ENCODE measurements around the gene SMIM44. TPM values are rescaled to one million over a fixed set of nuclear protein-coding genes. Genes with fewer than 3 reads are reported as not detected.

The SMIM44 gene
- total RNA-seq, 1 donor from 2014 or later = not detected

GRCh38 chr19:3462991-3463713, 20.1 kb downstream of the SMIM44 start:
- peaks cover 57% of the 10 kb centered on the region for H3K27me3 Mint-ChIP-seq (ENCODE audit: insufficient read depth, low read depth)

GRCh38 chr19:3459965-3460582, 23.2 kb downstream of the SMIM44 start:
- peaks cover 23% of the 10 kb centered on the region for H3F3A ChIP-seq (ENCODE audit: low read depth)
- peaks cover 18% of the 10 kb centered on the region for H3K4me1 Mint-ChIP-seq
- H3K4me2 ChIP-seq = no peak overlapping the region
- no peaks in the 10 kb centered on the region for H3K9me3 ChIP-seq (ENCODE audit: low read depth)
- no peaks in the 10 kb centered on the region for H3K36me3 Mint-ChIP-seq
- no peak overlapping the region for H3K4me3 Mint-ChIP-seq
- H2AFZ ChIP-seq (replicated peaks) = no peak overlapping the region
- no peak overlapping the region for H3K27ac ChIP-seq
- no peak overlapping the region for H3K4me3 ChIP-seq
- no peak for TF ChIP-seq CTCF (IDR thresholded peaks at IDR 0.05)
- TF ChIP-seq EZH2 (IDR thresholded peaks at IDR 0.05) = no peak
- TF ChIP-seq EZH2phosphoT487 (IDR thresholded peaks at IDR 0.05) = no peak
- peaks cover 46% of the 10 kb centered on the region for H3K4me1 ChIP-seq
- H3K79me2 ChIP-seq (ENCODE audit: low read depth) = no peaks in the 10 kb centered on the region
- H3K36me3 ChIP-seq = no peaks in the 10 kb centered on the region
- peaks cover 12% of the 10 kb centered on the region for H4K20me1 ChIP-seq (ENCODE audit: low read depth)
- DNase-seq (ENCODE audit: low spot score) = no peak
- H3K27ac Mint-ChIP-seq = no peak overlapping the region
- peaks cover 82% of the 10 kb centered on the region for H3K27me3 ChIP-seq
- H3K9me3 Mint-ChIP-seq = no peaks in the 10 kb centered on the region
- no peak overlapping the region for H3K9ac ChIP-seq
- H3K27me3 Mint-ChIP-seq (ENCODE audit: insufficient read depth, low read depth) = peaks cover 40% of the 10 kb centered on the region

More at GRCh38 chr19:3462991-3463713, 20.1 kb downstream of the SMIM44 start:
- H3K4me3 ChIP-seq = peak overlapping the region; percentile 39
- no peak overlapping the region for H2AFZ ChIP-seq (replicated peaks)
- H3K4me2 ChIP-seq = peak overlapping the region; percentile 72
- peaks cover 31% of the 10 kb centered on the region for H3K4me1 ChIP-seq
- H3K27ac ChIP-seq = no peak overlapping the region
- TF ChIP-seq CTCF (IDR thresholded peaks at IDR 0.05) = no peak
- TF ChIP-seq EZH2phosphoT487 (IDR thresholded peaks at IDR 0.05) = peak; percentile 68
- peak; percentile 88 for TF ChIP-seq EZH2 (IDR thresholded peaks at IDR 0.05)
- no peaks in the 10 kb centered on the region for H3K79me2 ChIP-seq (ENCODE audit: low read depth)
- H3K27me3 ChIP-seq = peaks cover 98% of the 10 kb centered on the region
- Mint-ChIP-seq H3K4me3 (peak overlapping the region; percentile 24), H3K4me1 (peaks cover 14% of the 10 kb centered on the region), H3K36me3 (no peaks in the 10 kb centered on the region), H3K27ac (no peak overlapping the region), H3K9me3 (peaks cover 6% of the 10 kb centered on the region)
- H3K9me3 ChIP-seq (ENCODE audit: low read depth) = no peaks in the 10 kb centered on the region
- peaks cover 12% of the 10 kb centered on the region for H4K20me1 ChIP-seq (ENCODE audit: low read depth)
- DNase-seq (ENCODE audit: low spot score) = peak; percentile 51
- no peaks in the 10 kb centered on the region for H3K36me3 ChIP-seq
- H3F3A ChIP-seq (ENCODE audit: low read depth) = peaks cover 13% of the 10 kb centered on the region
- no peak overlapping the region for H3K9ac ChIP-seq

GRCh38 chr19:3459089-3459881, 24.0 kb downstream of the SMIM44 start:
- peak overlapping the region; percentile 66 for H3K4me2 ChIP-seq
- no peaks in the 10 kb centered on the region for H3K9me3 ChIP-seq (ENCODE audit: low read depth)
- no peak overlapping the region for H2AFZ ChIP-seq (replicated peaks)
- H3K9ac ChIP-seq = no peak overlapping the region
- peaks cover 23% of the 10 kb centered on the region for H3F3A ChIP-seq (ENCODE audit: low read depth)
- peak; percentile 66 for DNase-seq (ENCODE audit: low spot score)
- Mint-ChIP-seq H3K9me3 (no peaks in the 10 kb centered on the region), H3K27ac (no peak overlapping the region), H3K4me1 (peaks cover 18% of the 10 kb centered on the region), H3K36me3 (no peaks in the 10 kb centered on the region), H3K27me3 (ENCODE audit: insufficient read depth, low read depth) (peaks cover 37% of the 10 kb centered on the region), H3K4me3 (no peak overlapping the region)
- no peaks in the 10 kb centered on the region for H3K36me3 ChIP-seq
- peaks cover 42% of the 10 kb centered on the region for H3K4me1 ChIP-seq
- no peak overlapping the region for H3K27ac ChIP-seq
- peaks cover 74% of the 10 kb centered on the region for H3K27me3 ChIP-seq
- no peaks in the 10 kb centered on the region for H3K79me2 ChIP-seq (ENCODE audit: low read depth)
- TF ChIP-seq CTCF (IDR thresholded peaks at IDR 0.05) = no peak
- peak; percentile 24 for TF ChIP-seq EZH2 (IDR thresholded peaks at IDR 0.05)
- TF ChIP-seq EZH2phosphoT487 (IDR thresholded peaks at IDR 0.05) = peak; percentile 33
- H3K4me3 ChIP-seq = peak overlapping the region; percentile 17
- H4K20me1 ChIP-seq (ENCODE audit: low read depth) = peaks cover 12% of the 10 kb centered on the region
